BE2C (cell line): ENCODE data around the gene FXYD5.

Experiments used
- DNase-seq: peaks from one replicate; pipeline ENCODE4 v3.0.0-alpha.2; 2020
- H3K27me3 ChIP-seq: fragments of 250-450 bp; sonication (Bioruptor Pico); 2 replicates; pipeline ENCODE4 v1.5.1; 2020; ENCODE audit warnings: mild to moderate bottlenecking
- H3K36me3 ChIP-seq: fragments of 250-450 bp; sonication (Bioruptor Pico); 2 replicates; pipeline ENCODE4 v1.5.1; 2020; ENCODE audit warnings: mild to moderate bottlenecking
- H3K4me1 ChIP-seq: fragments of 250-450 bp; sonication (Bioruptor Pico); 2 replicates; pipeline ENCODE4 v1.5.1; 2020
- H3K4me3 ChIP-seq: 2 replicates; pipeline ENCODE4 v1.5.1; 2011; ENCODE audit warnings: low read depth, low read length
- H3K9me3 ChIP-seq: fragments of 250-450 bp; sonication (Bioruptor Pico); 2 replicates; pipeline ENCODE4 v1.5.1; 2020
- CTCF ChIP-seq: IDR thresholded peaks from 2 replicates; pipeline ENCODE4 v1.5.1; 2012; ENCODE audit warnings: mild to moderate bottlenecking, low read depth, low read length

Gene FXYD5

GRCh38 chr19:35143818-35144217, 10.7 kb upstream of the FXYD5 start:
- Histone ChIP-seq H3K4me3 (no peak overlapping the region), H3K9me3 (no peaks in the 10 kb centered on the region), H3K27me3 (peaks cover 30% of the 10 kb centered on the region), H3K36me3 (no peaks in the 10 kb centered on the region), H3K4me1 (peaks cover 4% of the 10 kb centered on the region)
- DNase-seq: no peak
- no peak for TF ChIP-seq CTCF

DNA sequence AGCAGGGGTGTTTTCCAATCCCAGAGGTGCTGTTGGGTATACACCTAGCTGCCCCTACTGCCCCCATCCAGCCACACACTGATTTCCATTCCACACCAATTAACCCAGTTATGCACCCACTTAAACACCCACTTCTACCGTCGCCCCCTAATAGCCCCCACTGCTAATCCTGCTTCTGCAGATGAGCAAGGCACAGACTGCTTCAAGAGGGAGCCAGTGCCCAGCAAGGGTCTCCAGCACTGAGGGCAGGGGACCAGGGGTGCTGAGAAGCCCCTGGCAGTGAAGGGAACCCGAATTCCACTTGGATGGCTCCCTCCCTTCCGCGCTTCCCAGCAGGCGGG, 10.3 kb upstream of the FXYD5 start:
- H3K36me3 ChIP-seq: no peaks in the 10 kb centered on the region
- DNase-seq: no peak
- H3K27me3 ChIP-seq: peaks cover 30% of the 10 kb centered on the region
- no peaks in the 10 kb centered on the region for H3K9me3 ChIP-seq
- peaks cover 4% of the 10 kb centered on the region for H3K4me1 ChIP-seq
- no peak overlapping the region for H3K4me3 ChIP-seq
- TF ChIP-seq CTCF: no peak

- peaks cover 4% of the 10 kb centered on the region for H3K4me1 ChIP-seq
- H3K36me3 ChIP-seq: no peaks in the 10 kb centered on the region
- H3K27me3 ChIP-seq: peaks cover 30% of the 10 kb centered on the region
- H3K9me3 ChIP-seq: no peaks in the 10 kb centered on the region
- no peak for DNase-seq
- TF ChIP-seq CTCF: no peak
- no peak overlapping the region for H3K4me3 ChIP-seq
Measured at GRCh38 chr19:35144600-35145436, 9.7 kb upstream of the FXYD5 start.

DNA sequence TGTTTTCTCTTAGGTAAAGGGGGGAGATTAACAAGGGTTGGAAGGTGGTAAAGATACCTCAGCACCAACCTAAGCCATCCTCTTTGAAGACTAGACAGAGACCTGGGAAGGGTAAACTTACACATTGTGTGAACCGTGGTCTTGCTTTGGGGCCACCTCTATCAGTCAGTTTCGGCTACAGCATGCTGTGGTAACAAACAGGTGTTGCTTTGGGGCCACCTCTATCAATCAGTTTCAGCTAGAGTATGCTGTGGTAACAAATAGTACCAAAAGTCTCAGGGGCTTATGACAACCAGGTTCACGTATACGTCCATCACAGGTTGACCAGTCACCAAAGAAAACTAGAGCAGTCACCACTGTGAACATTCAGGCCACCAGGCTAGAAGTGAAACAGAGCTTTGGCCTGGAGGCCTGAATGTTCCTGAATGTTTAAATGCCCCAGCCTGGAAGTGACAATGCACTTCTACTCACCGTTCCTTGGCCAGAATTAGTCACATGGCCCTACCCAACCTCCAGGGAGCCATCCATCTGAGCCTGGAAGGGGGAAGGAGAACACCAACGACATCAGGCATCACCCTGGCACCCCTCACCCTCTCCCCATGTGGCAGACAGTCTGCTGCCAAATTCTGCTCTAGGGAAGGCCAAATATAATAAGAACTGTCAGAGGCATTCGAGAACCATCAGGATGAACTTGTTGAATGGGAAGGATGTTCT, 7.6 kb upstream of the FXYD5 start:
- no peak overlapping the region for H3K4me3 ChIP-seq
- DNase-seq: no peak

DNA sequence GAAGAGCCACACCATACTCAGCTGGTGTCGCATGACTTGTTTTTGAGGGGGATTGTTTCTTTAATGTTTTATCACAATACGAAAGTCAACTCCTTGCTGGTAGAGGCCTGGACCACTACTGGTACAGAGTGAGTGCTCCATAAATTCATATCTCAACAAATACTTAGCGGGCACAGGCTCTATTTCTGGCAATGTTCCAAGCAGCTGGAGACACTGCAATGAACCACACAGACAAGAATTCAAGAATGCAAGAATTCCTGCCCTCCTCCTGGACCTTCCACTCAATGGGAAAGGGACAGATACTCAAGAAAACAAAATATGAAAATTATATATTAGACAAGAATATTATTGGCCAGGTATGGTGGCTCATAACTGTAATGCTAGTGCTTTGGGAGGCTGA, 5.1 kb upstream of the FXYD5 start:
- no peak for TF ChIP-seq CTCF
- Histone ChIP-seq H3K4me3 (no peak overlapping the region), H3K27me3 (peaks cover 33% of the 10 kb centered on the region), H3K4me1 (no peaks in the 10 kb centered on the region), H3K36me3 (no peaks in the 10 kb centered on the region), H3K9me3 (no peaks in the 10 kb centered on the region)
- no peak for DNase-seq

More for the DNA sequence above, 7.6 kb upstream of the FXYD5 start:
- no peak for TF ChIP-seq CTCF
- H3K4me1 ChIP-seq: no peaks in the 10 kb centered on the region
- H3K27me3 ChIP-seq: peaks cover 34% of the 10 kb centered on the region
- H3K36me3 ChIP-seq: no peaks in the 10 kb centered on the region
- no peaks in the 10 kb centered on the region for H3K9me3 ChIP-seq

- Histone ChIP-seq H3K36me3 (no peaks in the 10 kb centered on the region), H3K4me3 (no peak overlapping the region), H3K4me1 (no peaks in the 10 kb centered on the region), H3K9me3 (no peaks in the 10 kb centered on the region), H3K27me3 (peaks cover 38% of the 10 kb centered on the region)
- no peak for TF ChIP-seq CTCF
- no peak for DNase-seq
Measured at GRCh38 chr19:35150445-35150844, 4.1 kb upstream of the FXYD5 start.
